Endodermal cell (in vitro differentiated cells): ENCODE data around the gene PLEKHG3. TPM values are rescaled to one million over a fixed set of nuclear protein-coding genes. Genes with fewer than 3 reads are reported as not detected.

Source experiments
- DNase-seq: peaks from one replicate; pipeline ENCODE4 v3.0.0-alpha.2; 2017
- H3K27ac ChIP-seq: 2 replicates; pipeline ENCODE4 v1.5.1; 2013; ENCODE audit warnings: mild to moderate bottlenecking, low read depth, low read length, moderate library complexity
- H3K27me3 ChIP-seq: 2 replicates; pipeline ENCODE4 v1.6.1; 2013; ENCODE audit warnings: mild to moderate bottlenecking, low read length, moderate library complexity; ENCODE audit not compliant: insufficient read depth, control insufficient read depth, poor library complexity, severe bottlenecking
- H3K36me3 ChIP-seq: 2 replicates; pipeline ENCODE4 v1.7.0; 2013; ENCODE audit warnings: mild to moderate bottlenecking, low read length, moderate library complexity; ENCODE audit not compliant: control insufficient read depth, insufficient read depth
- H3K4me1 ChIP-seq: one replicate; pipeline ENCODE4 v1.7.0; 2013; ENCODE audit warnings: low read length; ENCODE audit not compliant: control insufficient read depth, insufficient read depth
- H3K4me3 ChIP-seq: 2 replicates; pipeline ENCODE4 v1.5.1; 2013; ENCODE audit warnings: mild to moderate bottlenecking, low read length, moderate library complexity
- H3K9ac ChIP-seq: 2 replicates; pipeline ENCODE4 v1.6.1; 2013; ENCODE audit warnings: mild to moderate bottlenecking, low read length, moderate library complexity; ENCODE audit not compliant: poor library complexity, severe bottlenecking; ENCODE audit errors: extremely low read depth
- H3K9me3 ChIP-seq: 2 replicates; pipeline ENCODE4 v1.6.1; 2013; ENCODE audit warnings: mild to moderate bottlenecking, low read length, moderate library complexity; ENCODE audit not compliant: control insufficient read depth
- H3K27ac Mint-ChIP-seq: 2 replicates; pipeline ENCODE4 v1.8.0; 2020; ENCODE audit warnings: mixed read lengths
- H3K27me3 Mint-ChIP-seq: 2 replicates; pipeline ENCODE4 v1.8.0; 2021; ENCODE audit warnings: mild to moderate bottlenecking, mixed read lengths; ENCODE audit not compliant: insufficient read depth
- H3K36me3 Mint-ChIP-seq: 2 replicates; pipeline ENCODE4 v1.8.0; 2020; ENCODE audit warnings: low read depth, mixed read lengths
- H3K4me1 Mint-ChIP-seq: 2 replicates; pipeline ENCODE4 v1.8.0; 2020; ENCODE audit warnings: mixed read lengths
- H3K4me3 Mint-ChIP-seq: 2 replicates; pipeline ENCODE4 v1.8.0; 2020; ENCODE audit warnings: mild to moderate bottlenecking, moderate library complexity, mixed read lengths
- H3K9me3 Mint-ChIP-seq: 2 replicates; pipeline ENCODE4 v1.8.0; 2020; ENCODE audit warnings: mild to moderate bottlenecking, mixed read lengths
- CTCF ChIP-seq: fragments of 200-600 bp; sonication (generic); conservative IDR thresholded peaks from 2 replicates; pipeline ENCODE4 v1.5.0; 2021; ENCODE audit warnings: antibody characterized with exemption, mild to moderate bottlenecking
- WGBS, 2 experiments: methylation state at CpG; one replicate each; pipeline versions ENCODE4 v1.1.5 to v1.1.7; 2013; ENCODE audit warnings: missing lambda C conversion rate in 2 of 2, mixed read lengths in 1 of 2; ENCODE audit not compliant: insufficient coverage in 1 of 2, insufficient read length in 1 of 2; 5-methylcytosine and 5-hydroxymethylcytosine counted together
- total RNA-seq, 2 donors: library from RNA; stranded (reverse); fragmentation: NEBNext Ultra II Directional in 1 of 2; extraction: Animal tissue kit (Norgen Biotek cat#: 25700) in 1 of 2; gene quantifications; 2 replicates in 1 of 2; 3 replicates in 1 of 2; pipeline ENCODE4 v1.2.1, GENCODE V29; 2021

PLEKHG3 gene
- total RNA-seq, 2 donors from 2014 or later = 31.7 to 52.6 TPM

DNA sequence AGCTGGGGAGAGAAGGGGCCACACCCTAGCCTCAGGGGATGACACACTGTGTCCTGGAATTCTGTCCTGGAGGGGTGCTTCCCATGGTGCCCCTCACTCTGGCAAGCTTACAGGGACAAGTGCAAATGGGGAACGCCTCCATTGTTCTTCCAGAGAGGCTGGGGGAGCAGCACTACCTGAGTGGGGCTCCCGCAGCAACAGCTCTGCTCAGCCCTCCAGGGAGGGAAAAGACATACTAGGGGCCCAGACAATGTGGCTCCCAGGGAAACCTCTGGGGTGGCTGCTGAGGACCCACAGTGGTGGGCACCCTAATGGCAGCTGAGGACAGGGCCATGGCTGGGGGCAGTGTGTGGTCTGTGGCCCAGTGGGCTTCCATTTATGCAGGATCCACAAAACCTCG, 69.4 kb downstream of the PLEKHG3 start:
- H3K4me1 ChIP-seq = no peaks in the 10 kb centered on the region
- H3K36me3 ChIP-seq = no peaks in the 10 kb centered on the region
- H3K27me3 ChIP-seq = no peaks in the 10 kb centered on the region
- Mint-ChIP-seq H3K36me3 (no peaks in the 10 kb centered on the region), H3K27ac (no peak overlapping the region), H3K4me3 (no peak overlapping the region), H3K27me3 (no peaks in the 10 kb centered on the region), H3K9me3 (peaks cover 36% of the 10 kb centered on the region), H3K4me1 (peaks cover 5% of the 10 kb centered on the region)
- no peak overlapping the region for H3K27ac ChIP-seq
- WGBS, 2 experiments = 91 to 100% methylated on average over 3 of the region's 3 CpGs
- no peak overlapping the region for H3K4me3 ChIP-seq
- no peak overlapping the region for H3K9ac ChIP-seq
- H3K9me3 ChIP-seq = peaks cover 17% of the 10 kb centered on the region
- no peak for TF ChIP-seq CTCF
- DNase-seq = no peak

DNA sequence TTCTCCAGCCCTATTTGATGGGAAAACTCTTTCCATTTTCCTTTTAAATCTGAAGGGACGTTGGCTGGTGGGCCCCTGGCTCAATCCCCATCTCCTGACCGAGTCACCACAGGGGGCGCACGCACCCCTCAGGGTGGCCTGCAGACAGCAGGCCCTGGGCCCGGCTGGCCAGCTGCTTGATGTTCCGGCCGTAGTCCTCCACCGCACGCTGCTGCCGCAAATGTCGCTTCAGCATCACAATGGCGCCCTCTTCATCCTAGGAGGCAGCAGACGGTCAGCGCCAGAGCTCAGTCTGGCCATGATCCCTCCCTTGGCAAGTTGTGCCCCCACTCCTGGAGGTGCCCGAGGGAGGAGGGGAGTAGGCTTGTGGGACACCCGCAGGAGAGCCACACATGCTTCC, 70.0 kb downstream of the PLEKHG3 start:
- H3K36me3 Mint-ChIP-seq = no peaks in the 10 kb centered on the region
- peaks cover 17% of the 10 kb centered on the region for H3K9me3 ChIP-seq
- H3K4me1 ChIP-seq = no peaks in the 10 kb centered on the region
- H3K27me3 Mint-ChIP-seq = no peaks in the 10 kb centered on the region
- no peaks in the 10 kb centered on the region for H3K27me3 ChIP-seq
- H3K36me3 ChIP-seq = no peaks in the 10 kb centered on the region
- no peak overlapping the region for H3K4me3 ChIP-seq
- H3K9ac ChIP-seq = no peak overlapping the region
- peaks cover 5% of the 10 kb centered on the region for H3K4me1 Mint-ChIP-seq
- no peak for TF ChIP-seq CTCF
- H3K27ac ChIP-seq = no peak overlapping the region
- peaks cover 36% of the 10 kb centered on the region for H3K9me3 Mint-ChIP-seq
- no peak overlapping the region for H3K27ac Mint-ChIP-seq
- no peak overlapping the region for H3K4me3 Mint-ChIP-seq
- DNase-seq = no peak
- 95 to 100% methylated on average over 3 to 16 of the region's 16 CpGs for WGBS, 2 experiments

GRCh38 chr14:64775081-64775777, 71.0 kb downstream of the PLEKHG3 start:
- no peak for DNase-seq
- H3K27me3 Mint-ChIP-seq = no peaks in the 10 kb centered on the region
- H3K9me3 Mint-ChIP-seq = peaks cover 36% of the 10 kb centered on the region
- Histone ChIP-seq H3K4me1 (no peaks in the 10 kb centered on the region), H3K9ac (no peak overlapping the region), H3K27ac (no peak overlapping the region), H3K36me3 (no peaks in the 10 kb centered on the region), H3K4me3 (no peak overlapping the region), H3K27me3 (no peaks in the 10 kb centered on the region), H3K9me3 (peaks cover 17% of the 10 kb centered on the region)
- no peak overlapping the region for H3K27ac Mint-ChIP-seq
- TF ChIP-seq CTCF = no peak
- H3K4me3 Mint-ChIP-seq = no peak overlapping the region
- WGBS, 2 experiments = 94 to 95% methylated on average over 18 to 25 of the region's 25 CpGs
- peaks cover 5% of the 10 kb centered on the region for H3K4me1 Mint-ChIP-seq
- no peaks in the 10 kb centered on the region for H3K36me3 Mint-ChIP-seq
